NCI-H1105 treated with DMSO at 0.1 percent for 48 hours (cell line): ENCODE results near the gene PCDH19.

Experiments
- DNase-seq: peaks from one replicate; lab custom pipeline; 2025; lab: John Stamatoyannopoulos, UW

Gene PCDH19

DNA sequence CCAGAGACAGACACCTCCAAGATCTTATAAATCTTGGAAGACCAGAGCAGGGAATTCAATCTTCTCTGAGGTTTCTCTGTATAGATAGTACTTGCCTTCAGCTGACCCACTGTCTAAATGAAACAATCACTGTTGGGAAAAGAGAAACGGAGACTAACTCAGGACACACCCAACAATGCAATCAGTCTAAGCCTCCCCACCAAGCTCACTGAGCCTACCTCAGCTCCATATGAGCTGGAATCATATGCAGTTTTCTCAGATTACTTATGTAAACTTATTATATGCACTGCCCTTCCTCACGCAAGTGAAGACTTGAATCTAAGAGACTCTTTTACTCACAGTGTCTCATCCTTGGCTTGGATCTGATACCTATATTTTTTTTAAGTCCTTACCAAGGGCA is 110.5 kb downstream of the PCDH19 start:
- DNase-seq: no peak

DNA sequence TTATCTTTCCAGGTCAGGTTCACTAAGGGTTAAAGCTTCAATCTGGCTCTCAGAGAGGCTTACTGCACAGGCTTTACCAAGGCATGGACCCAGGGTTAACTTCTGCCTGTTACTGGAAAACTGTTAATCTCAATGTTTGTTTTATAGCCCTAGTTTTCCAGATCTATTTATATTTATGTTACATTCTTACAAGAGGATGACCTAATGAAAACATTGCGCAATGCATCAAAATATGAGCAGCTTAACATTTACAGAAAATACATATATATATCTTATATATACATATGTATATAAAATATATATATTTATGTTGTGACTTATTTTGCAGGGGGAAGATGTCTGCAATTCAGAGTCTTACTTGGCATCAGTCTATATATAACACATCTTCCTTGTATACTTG is 112.3 kb downstream of the PCDH19 start:
- DNase-seq: no peak

DNA sequence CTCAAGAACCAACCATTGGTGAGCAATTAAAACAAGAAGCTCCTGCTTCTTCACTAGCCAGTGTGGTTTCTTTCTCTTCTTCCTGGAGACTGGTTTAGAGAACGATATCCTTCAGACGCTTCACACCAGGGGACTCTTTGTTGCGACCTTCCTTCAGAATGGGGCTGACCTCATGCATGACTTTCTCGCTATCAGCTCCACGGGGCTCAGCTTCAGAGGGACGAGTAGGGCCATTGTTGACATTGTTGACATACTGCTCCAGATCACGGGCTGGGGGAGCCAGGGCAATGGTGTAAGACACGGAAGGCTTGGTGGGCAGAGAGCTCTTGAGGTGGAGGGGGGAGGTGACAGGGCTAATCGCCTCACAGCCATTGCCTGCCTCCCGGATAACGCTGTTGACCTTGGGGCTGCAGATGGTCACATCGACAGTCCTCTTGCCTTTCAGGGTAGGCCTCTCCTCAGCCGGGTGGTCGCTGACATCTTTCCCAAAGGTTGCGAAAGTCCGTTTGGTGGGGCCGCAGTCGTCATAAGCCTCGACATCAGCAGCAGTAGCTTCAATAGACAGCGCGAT is 113.8 kb downstream of the PCDH19 start:
- no peak for DNase-seq

DNA sequence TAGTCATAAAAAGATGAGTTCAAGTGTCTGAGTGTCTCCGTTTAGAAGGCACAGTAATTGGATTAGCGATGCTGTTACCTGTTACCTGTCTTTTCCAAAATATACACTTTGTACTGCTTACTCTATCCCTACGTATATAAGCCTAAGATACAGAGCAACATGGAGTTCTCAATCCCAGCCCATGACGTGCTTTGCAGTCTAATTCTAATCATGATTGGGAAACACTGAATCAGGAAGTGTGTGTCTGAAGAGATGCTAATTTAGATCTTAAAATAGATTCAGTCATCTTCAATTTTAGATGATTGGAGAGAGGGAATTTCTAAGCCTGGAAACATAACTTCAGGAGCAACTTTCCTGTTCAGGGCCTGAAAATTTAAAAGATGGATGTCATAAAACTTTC is 115.1 kb downstream of the PCDH19 start:
- no peak for DNase-seq

DNA sequence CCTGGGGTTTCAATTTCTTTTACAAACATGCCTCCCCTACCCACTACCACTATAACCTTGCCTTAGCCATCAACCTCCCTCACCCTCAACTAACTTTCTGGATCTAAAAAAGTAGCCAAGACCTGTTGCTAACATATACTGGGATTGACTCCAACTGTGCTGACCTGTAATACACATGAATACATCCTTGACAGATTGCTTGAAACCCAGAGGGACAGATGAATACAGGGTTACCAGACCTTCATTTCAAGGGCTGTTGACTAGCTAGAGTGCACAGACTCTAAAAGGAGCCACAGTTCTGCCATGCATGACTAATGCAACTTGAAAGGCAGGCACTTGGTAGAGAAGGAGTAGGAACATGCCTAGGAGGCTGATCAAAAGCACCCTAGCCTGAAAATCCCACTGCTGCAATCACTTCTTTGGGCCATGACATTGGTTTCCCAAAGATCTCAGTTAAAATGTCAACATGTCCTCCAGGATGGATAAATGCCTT is 121.0 kb downstream of the PCDH19 start:
- DNase-seq: no peak

DNA sequence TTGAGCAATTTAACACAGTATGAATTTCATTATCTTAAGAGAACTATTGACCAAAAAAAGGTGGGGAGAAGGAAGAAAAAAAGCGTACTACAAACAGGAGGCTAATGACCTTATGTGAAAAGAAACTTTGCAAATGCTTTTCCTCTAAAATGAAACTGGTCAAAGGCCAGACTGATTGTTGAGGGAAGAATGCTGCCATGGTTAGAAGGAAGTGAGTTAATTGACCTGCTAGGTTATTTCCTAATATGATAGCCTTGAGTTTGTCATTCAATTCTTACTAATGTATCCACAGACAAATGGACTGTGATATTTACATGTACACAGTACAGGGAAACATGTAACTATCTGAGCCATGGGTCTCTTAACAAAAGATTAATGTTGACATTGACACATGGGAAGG is 132.8 kb downstream of the PCDH19 start:
- DNase-seq: no peak

DNA sequence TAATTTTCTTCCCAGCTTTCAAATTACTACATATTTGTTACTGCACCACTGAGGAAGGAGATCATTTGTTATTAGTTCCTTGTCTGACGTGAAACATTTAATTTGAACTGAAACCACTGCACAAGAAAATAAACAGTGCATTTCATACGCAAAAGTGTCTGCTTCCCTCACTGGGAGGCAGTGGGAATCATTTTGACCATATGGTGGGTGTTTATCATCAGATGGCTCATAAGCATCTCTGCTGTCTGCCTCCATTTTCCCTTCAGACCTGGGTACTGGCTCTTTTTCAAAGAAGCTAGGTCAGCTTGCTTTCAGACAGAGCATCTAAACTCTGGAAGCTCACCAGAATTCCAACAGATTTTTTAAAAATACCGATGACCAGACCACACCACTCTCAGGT is 135.2 kb downstream of the PCDH19 start:
- no peak for DNase-seq

DNA sequence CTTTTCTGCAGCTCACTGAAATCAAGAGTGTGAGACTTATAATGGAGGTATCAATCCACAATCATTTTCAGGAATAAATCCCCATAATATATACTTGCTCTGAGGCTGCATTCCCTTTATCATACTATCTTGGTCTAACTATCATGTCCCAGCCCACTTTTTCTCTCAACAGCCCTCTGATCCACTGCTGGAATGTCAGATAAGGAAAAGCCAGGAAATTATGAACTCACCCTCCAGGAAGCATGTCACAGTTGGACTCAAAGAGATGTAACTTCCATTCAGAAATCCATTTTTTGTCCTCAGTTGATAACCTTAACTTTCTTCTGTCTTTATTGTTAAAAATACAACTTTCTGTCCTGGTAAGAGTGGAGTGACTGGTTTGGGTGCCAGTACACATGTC is 144.9 kb downstream of the PCDH19 start:
- no peak for DNase-seq

DNA sequence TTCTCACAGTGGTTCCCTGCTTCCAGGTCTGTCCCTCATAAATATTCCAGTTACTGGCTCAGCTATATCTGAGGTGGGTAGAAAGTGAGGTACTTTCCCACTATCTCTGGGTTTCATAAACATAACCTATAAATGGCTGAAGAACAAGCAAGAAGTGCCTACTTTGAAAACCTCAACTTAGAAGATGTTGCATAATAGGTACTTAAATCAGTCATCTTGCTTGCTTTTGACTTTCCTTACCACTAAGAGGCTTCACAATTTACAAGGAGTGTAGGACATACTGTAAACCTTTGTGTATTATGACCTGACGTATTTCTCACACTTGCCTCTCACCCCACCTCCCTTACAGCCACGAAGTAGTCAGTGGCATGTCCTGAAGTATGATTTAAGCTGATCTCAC is 145.9 kb downstream of the PCDH19 start:
- DNase-seq: no peak

DNA sequence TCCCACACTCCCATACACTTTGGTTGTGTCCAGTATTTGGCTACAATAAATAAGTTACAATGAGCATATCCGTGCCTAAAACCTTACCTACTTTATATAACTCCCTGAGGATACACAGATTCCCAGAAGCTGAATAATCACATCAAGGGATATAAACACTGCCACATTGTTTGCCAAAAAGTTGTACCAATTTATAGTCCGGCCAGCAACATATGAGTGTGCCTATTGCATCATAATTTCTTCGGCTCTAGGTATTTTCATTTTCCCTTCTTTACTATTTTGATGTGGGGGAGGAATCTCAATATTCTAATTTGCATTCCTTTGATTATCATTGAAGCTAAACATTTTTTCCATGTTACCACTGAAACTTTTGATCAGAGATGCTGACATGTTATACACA is 146.4 kb downstream of the PCDH19 start:
- no peak for DNase-seq

DNA sequence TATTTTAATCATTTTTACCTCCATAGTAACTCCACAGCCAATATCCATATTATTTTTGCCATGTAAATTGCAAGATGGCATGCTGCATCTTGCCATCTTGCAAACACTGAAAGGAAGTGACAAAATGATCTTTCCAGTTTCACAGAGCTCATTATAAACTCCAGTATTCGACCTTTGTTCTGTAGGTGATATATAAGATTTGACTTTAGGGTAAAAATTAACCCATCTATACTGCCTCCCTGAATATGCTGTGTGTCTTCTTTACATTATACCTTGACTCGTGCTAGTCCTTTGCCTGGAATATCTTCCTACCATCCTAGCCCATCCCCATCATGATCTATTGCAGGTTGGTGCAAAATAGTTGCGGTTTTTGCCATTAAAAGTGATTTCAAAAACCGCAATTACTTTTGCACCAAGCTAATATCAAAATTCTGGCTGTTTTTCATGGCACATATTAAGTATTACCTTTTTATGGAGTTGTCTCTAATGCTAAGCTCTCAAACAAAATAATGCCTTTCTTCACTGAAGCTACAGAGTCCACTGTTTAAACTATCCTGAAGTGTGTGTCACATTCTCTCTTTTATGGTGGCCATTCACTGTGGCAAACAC is 161.1 kb downstream of the PCDH19 start:
- no peak for DNase-seq

DNA sequence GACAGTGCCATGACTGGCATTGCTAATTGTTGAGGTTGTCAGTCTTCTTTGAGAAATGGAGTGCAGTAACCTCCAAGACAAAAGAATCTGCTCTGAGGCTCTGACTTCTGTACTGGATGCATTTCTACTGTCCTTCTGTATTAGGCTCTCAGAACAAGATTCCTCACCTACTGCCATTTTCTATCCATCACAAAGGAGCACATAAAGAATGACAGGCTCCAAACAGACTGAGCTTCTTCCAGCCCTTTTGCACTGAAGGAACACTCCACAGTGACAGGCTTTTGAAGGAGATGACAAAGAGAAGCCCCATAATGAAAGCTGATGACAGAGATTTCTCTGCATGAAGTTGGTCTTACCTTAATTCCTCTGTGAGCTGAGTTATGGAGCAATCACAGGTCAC is 162.2 kb downstream of the PCDH19 start:
- DNase-seq: no peak

DNA sequence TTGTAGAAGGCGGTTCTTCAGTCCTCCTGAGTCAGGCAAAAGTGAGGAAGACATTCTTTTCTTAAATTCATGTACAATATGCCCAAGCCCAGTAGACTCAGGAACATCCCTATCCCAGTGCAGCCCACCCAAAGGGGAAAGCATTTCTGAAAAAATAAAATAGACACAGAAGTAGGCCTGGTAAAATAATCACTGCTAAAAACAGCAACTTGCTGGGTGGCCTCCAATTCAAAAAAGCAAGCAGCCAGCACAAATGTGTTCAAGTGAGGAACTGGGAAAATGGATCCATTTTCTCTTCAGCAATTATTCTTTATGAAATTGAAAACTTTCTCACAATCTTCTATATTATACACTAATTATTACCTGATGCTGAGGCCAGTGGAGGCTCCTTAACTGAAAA is 165.4 kb downstream of the PCDH19 start:
- no peak for DNase-seq
